Liver (tissue), 9 donors: Measurements from ENCODE around the gene ARF4. TPM values are rescaled to one million over a fixed set of nuclear protein-coding genes. Genes with fewer than 3 reads are reported as not detected.

Experiments
- DNase-seq: peaks from one replicate; pipeline ENCODE4 v3.0.0-alpha.2; 2017; ENCODE audit warnings: low spot score
- H3K27ac ChIP-seq, 2 donors: one replicate each; pipeline ENCODE4 v1.7.0; 2013; ENCODE audit warnings: inconsistent platforms in 2 of 2, low read length in 2 of 2, control low read depth in 1 of 2, low read depth in 1 of 2, mild to moderate bottlenecking in 1 of 2
- H3K27me3 ChIP-seq, 4 donors: one replicate each; pipeline versions ENCODE4 v1.6.1 to v1.7.0; 2013; ENCODE audit warnings: low read length in 3 of 4, inconsistent platforms in 1 of 4, mild to moderate bottlenecking in 1 of 4, moderate library complexity in 1 of 4; ENCODE audit not compliant: control insufficient read depth in 4 of 4, insufficient read depth in 4 of 4
- H3K36me3 ChIP-seq, 4 donors: one replicate each; pipeline versions ENCODE4 v1.6.1 to v1.7.0; 2013; ENCODE audit warnings: low read length in 3 of 4, mild to moderate bottlenecking in 3 of 4, low read depth in 1 of 4, moderate library complexity in 1 of 4; ENCODE audit not compliant: control insufficient read depth in 4 of 4, insufficient read depth in 3 of 4
- H3K4me1 ChIP-seq, 4 donors: one replicate each; pipeline versions ENCODE4 v1.6.1 to v1.7.0; 2013; ENCODE audit warnings: low read length in 3 of 4, mild to moderate bottlenecking in 3 of 4, moderate library complexity in 1 of 4; ENCODE audit not compliant: control insufficient read depth in 4 of 4, insufficient read depth in 4 of 4
- H3K4me3 ChIP-seq, 3 donors: one replicate each; pipeline versions ENCODE4 v1.6.1 to v1.7.0; 2013; ENCODE audit warnings: low read length in 3 of 3, control low read depth in 1 of 3, low read depth in 1 of 3, mild to moderate bottlenecking in 1 of 3
- H3K9ac ChIP-seq, 2 donors: one replicate each; pipeline ENCODE4 v1.7.0; 2013; ENCODE audit warnings: low read length in 2 of 2, mild to moderate bottlenecking in 2 of 2, moderate library complexity in 2 of 2, control low read depth in 1 of 2, low read depth in 1 of 2
- H3K9me3 ChIP-seq, 4 donors: one replicate each; pipeline versions ENCODE4 v1.6.1 to v1.7.0; 2013; ENCODE audit warnings: low read length in 3 of 4; ENCODE audit not compliant: control insufficient read depth in 4 of 4
- ATF3 ChIP-seq: IDR thresholded peaks from 2 replicates; pipeline ENCODE4 v1.6.1; 2016; ENCODE audit warnings: antibody characterized with exemption
- EGR1 ChIP-seq, 2 donors: IDR thresholded peaks; 2 replicates each; pipeline ENCODE4 v1.6.1; 2016 to 2018; ENCODE audit warnings: antibody characterized with exemption in 2 of 2, low read depth in 2 of 2
- FOXA1 ChIP-seq: IDR thresholded peaks from 2 replicates; pipeline ENCODE4 v1.6.1; 2016; ENCODE audit warnings: antibody characterized with exemption
- FOXA2 ChIP-seq: IDR thresholded peaks from 2 replicates; pipeline ENCODE4 v1.6.1; 2016; ENCODE audit warnings: antibody characterized with exemption
- GABPA ChIP-seq, 2 donors: IDR thresholded peaks in 1 of 2; conservative IDR thresholded peaks in 1 of 2; 2 replicates each; pipeline ENCODE4 v1.6.1; 2016; ENCODE audit warnings: antibody characterized with exemption in 2 of 2, mild to moderate bottlenecking in 1 of 2, moderate library complexity in 1 of 2
- HNF4A ChIP-seq, 2 donors: conservative IDR thresholded peaks; 2 replicates each; pipeline ENCODE4 v1.6.1; 2016; ENCODE audit warnings: antibody characterized with exemption in 2 of 2, mild to moderate bottlenecking in 2 of 2
- HNF4G ChIP-seq: IDR thresholded peaks from 2 replicates; pipeline ENCODE4 v1.6.1; 2016; ENCODE audit warnings: antibody characterized with exemption
- JUND ChIP-seq, 2 donors: IDR thresholded peaks; 2 replicates each; pipeline ENCODE4 v1.6.1; 2016; ENCODE audit warnings: antibody characterized with exemption in 2 of 2
- NR2F2 ChIP-seq: IDR thresholded peaks from 2 replicates; pipeline ENCODE4 v1.6.1; 2016; ENCODE audit warnings: antibody characterized with exemption
- RAD21 ChIP-seq, 2 donors: IDR thresholded peaks; 2 replicates each; pipeline ENCODE4 v1.6.1; 2016; ENCODE audit warnings: antibody characterized with exemption in 2 of 2, mild to moderate bottlenecking in 2 of 2
- RXRA ChIP-seq, 2 donors: IDR thresholded peaks; 2 replicates each; pipeline ENCODE4 v1.6.1; 2017 to 2018; ENCODE audit warnings: antibody characterized with exemption in 2 of 2, mild to moderate bottlenecking in 1 of 2
- SP1 ChIP-seq: IDR thresholded peaks from 2 replicates; pipeline ENCODE4 v1.6.1; 2018; ENCODE audit warnings: antibody characterized with exemption, mild to moderate bottlenecking
- TAF1 ChIP-seq: conservative IDR thresholded peaks from 2 replicates; pipeline ENCODE4 v1.6.1; 2016; ENCODE audit warnings: antibody characterized with exemption, mild to moderate bottlenecking
- YY1 ChIP-seq: IDR thresholded peaks from 2 replicates; pipeline ENCODE4 v1.6.1; 2016; ENCODE audit warnings: antibody characterized with exemption, mild to moderate bottlenecking
- WGBS: extraction: QIAGEN DNeasy Blood & Tissue Kit; methylation state at CpG from one replicate; pipeline ENCODE4 v1.1.7; 2013; 5-methylcytosine and 5-hydroxymethylcytosine counted together
- polyA plus RNA-seq, 2 donors: library from polyadenylated mRNA; stranded (reverse) in 1 of 2; unstranded in 1 of 2; fragments of 200-250 nt in 1 of 2; fragments of >200 nt in 1 of 2; fragmentation: Nextera tagmentation in 1 of 2; extraction: Ambion mirVana in 1 of 2; gene quantifications; one replicate each; pipeline versions ENCODE4 v1.2.1 to v1.2.3, GENCODE V29; 2013 to 2015
- total RNA-seq, 2 donors: library from RNA; depleted of rRNA; stranded (reverse); fragments of >200 nt; gene quantifications; one replicate each; pipeline ENCODE4 v1.2.3, GENCODE V29; 2014
- TF ChIP-seq, protein P1 (sequence below): IDR thresholded peaks from 2 replicates; pipeline ENCODE4 v1.6.1; 2016; ENCODE audit warnings: antibody characterized with exemption, mild to moderate bottlenecking
- TF ChIP-seq, protein P2 (sequence below): IDR thresholded peaks from 2 replicates; pipeline ENCODE4 v1.6.1; 2016; ENCODE audit warnings: antibody characterized with exemption
- TF ChIP-seq, protein P3 (sequence below): IDR thresholded peaks from 2 replicates; pipeline ENCODE4 v1.6.1; 2016; ENCODE audit warnings: antibody characterized with exemption
- TF ChIP-seq, protein P4 (sequence below): fragments of 150-350 bp; IDR thresholded peaks from 2 replicates; pipeline ENCODE4 v1.5.1; 2017; ENCODE audit warnings: improper control_type of control experiment, low read depth, low read length; ENCODE audit not compliant: missing input control
- donor health status: healthy.
- donor health status: healthy.
- donor health status: healthy.
- donor health status: healthy.
- donor health status: healthy.

The ARF4 gene
- 10 to 100 TPM; 90.0 to 93.2 TPM for total RNA-seq
- 100 to 1,000 TPM; 119 to 143 TPM for polyA plus RNA-seq

DNA sequence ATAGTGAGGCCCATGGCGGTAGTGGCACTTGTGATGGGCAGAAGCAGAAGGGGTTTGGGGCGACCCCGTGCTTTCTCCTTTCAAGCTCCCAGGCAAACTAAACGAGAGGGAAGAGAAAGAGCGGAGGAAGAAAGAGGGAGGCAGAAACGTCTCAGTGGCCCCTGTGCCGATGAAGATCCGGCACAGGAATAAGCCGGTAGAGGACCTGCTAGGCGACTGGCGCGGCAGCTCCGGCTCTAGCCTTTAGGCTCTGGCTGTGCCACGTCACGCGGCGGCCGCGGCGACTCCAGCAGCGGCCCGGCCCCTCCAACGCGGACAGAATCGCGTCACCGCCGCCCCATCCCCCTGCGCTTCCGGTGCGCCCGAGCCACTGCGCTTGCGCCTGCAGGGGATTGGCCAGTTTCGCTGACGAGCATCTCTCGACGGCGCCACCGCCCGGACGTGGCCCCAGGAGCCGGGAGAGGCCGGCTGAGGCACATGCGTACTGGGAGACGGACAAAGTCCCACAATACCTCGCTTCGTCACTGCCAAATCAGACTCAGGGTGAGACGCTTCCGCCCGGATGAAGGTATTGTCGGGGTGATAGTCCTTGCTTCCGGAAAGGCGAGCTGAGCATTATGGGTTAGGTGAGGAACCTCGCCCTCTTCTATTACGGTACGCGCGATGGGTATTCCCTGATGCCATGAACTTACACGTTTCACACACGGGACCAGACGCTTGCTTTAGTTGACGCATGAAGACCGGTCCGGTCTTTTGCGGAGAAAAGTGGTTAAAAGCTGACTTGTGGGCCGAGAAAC lies at the start of gene ARF4:
ARF4 (minus strand) TSS at position 218 of the 797 bp plus-strand sequence; CDS start at position 14, 204 bp downstream.
- H3K4me1 ChIP-seq: peaks cover 0 to 42% (median 26%) of the 10 kb centered on the region in 4 donors
- under 1% methylated on average over 67 of the region's 67 CpGs for WGBS
- TF ChIP-seq, protein P1, sequence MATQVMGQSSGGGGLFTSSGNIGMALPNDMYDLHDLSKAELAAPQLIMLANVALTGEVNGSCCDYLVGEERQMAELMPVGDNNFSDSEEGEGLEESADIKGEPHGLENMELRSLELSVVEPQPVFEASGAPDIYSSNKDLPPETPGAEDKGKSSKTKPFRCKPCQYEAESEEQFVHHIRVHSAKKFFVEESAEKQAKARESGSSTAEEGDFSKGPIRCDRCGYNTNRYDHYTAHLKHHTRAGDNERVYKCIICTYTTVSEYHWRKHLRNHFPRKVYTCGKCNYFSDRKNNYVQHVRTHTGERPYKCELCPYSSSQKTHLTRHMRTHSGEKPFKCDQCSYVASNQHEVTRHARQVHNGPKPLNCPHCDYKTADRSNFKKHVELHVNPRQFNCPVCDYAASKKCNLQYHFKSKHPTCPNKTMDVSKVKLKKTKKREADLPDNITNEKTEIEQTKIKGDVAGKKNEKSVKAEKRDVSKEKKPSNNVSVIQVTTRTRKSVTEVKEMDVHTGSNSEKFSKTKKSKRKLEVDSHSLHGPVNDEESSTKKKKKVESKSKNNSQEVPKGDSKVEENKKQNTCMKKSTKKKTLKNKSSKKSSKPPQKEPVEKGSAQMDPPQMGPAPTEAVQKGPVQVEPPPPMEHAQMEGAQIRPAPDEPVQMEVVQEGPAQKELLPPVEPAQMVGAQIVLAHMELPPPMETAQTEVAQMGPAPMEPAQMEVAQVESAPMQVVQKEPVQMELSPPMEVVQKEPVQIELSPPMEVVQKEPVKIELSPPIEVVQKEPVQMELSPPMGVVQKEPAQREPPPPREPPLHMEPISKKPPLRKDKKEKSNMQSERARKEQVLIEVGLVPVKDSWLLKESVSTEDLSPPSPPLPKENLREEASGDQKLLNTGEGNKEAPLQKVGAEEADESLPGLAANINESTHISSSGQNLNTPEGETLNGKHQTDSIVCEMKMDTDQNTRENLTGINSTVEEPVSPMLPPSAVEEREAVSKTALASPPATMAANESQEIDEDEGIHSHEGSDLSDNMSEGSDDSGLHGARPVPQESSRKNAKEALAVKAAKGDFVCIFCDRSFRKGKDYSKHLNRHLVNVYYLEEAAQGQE: peak; percentile 49
- TF ChIP-seq HNF4G: peak; percentile 74
- peak in 1 of 2 donors; percentile 32 for TF ChIP-seq EGR1 (IDR thresholded peaks at IDR 0.05; ENCODE audit: low read depth in 2 of 2)
- TF ChIP-seq, protein P2, sequence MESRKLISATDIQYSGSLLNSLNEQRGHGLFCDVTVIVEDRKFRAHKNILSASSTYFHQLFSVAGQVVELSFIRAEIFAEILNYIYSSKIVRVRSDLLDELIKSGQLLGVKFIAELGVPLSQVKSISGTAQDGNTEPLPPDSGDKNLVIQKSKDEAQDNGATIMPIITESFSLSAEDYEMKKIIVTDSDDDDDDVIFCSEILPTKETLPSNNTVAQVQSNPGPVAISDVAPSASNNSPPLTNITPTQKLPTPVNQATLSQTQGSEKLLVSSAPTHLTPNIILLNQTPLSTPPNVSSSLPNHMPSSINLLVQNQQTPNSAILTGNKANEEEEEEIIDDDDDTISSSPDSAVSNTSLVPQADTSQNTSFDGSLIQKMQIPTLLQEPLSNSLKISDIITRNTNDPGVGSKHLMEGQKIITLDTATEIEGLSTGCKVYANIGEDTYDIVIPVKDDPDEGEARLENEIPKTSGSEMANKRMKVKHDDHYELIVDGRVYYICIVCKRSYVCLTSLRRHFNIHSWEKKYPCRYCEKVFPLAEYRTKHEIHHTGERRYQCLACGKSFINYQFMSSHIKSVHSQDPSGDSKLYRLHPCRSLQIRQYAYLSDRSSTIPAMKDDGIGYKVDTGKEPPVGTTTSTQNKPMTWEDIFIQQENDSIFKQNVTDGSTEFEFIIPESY: peak; percentile 93
- TF ChIP-seq RAD21 (IDR thresholded peaks at IDR 0.05): no peak
- peak; percentile 67 for TF ChIP-seq NR2F2
- TF ChIP-seq RXRA (IDR thresholded peaks at IDR 0.05): peak; percentile 80 to 83
- peak; percentile 16 for TF ChIP-seq ATF3
- TF ChIP-seq SP1: peak; percentile 86
- peak; percentile 97 for TF ChIP-seq YY1
- TF ChIP-seq, protein P3, sequence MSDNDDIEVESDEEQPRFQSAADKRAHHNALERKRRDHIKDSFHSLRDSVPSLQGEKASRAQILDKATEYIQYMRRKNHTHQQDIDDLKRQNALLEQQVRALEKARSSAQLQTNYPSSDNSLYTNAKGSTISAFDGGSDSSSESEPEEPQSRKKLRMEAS: peak; percentile 92
- no peak for TF ChIP-seq FOXA1
- peak; percentile 86 for TF ChIP-seq TAF1
- peak in 1 of 2 donors; percentile 52 for TF ChIP-seq JUND (IDR thresholded peaks at IDR 0.05)
- TF ChIP-seq GABPA (IDR thresholded peaks at IDR 0.05 in 1 of 2, conservative IDR thresholded peaks at IDR 0.05 in 1 of 2): peak; percentile 90 to 98
- TF ChIP-seq, protein P4, sequence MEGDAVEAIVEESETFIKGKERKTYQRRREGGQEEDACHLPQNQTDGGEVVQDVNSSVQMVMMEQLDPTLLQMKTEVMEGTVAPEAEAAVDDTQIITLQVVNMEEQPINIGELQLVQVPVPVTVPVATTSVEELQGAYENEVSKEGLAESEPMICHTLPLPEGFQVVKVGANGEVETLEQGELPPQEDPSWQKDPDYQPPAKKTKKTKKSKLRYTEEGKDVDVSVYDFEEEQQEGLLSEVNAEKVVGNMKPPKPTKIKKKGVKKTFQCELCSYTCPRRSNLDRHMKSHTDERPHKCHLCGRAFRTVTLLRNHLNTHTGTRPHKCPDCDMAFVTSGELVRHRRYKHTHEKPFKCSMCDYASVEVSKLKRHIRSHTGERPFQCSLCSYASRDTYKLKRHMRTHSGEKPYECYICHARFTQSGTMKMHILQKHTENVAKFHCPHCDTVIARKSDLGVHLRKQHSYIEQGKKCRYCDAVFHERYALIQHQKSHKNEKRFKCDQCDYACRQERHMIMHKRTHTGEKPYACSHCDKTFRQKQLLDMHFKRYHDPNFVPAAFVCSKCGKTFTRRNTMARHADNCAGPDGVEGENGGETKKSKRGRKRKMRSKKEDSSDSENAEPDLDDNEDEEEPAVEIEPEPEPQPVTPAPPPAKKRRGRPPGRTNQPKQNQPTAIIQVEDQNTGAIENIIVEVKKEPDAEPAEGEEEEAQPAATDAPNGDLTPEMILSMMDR: peak; percentile 3
- TF ChIP-seq FOXA2: peak; percentile 28
- peak; percentile 82 to 85 for TF ChIP-seq HNF4A (conservative IDR thresholded peaks at IDR 0.05)

More for the DNA sequence above, at the start of gene ARF4:
- DNase-seq: peak; percentile 99
- no peaks in the 10 kb centered on the region for H3K27me3 ChIP-seq
- H3K4me3 ChIP-seq: peak within 1 kb of the TSS; percentile 71 to 98 (median 89)
- H3K27ac ChIP-seq: peak within 1 kb of the TSS; percentile 96 to 97
- H3K9me3 ChIP-seq: no peaks in the 10 kb centered on the region
- peak within 1 kb of the TSS; percentile 90 to 99 for H3K9ac ChIP-seq
- peaks cover 0 to 3% (median 0%) of the 10 kb centered on the region in 4 donors for H3K36me3 ChIP-seq
